Gastroesophageal sphincter (tissue), 3 donors: ENCODE results near the gene SLF1.

Source experiments
- POLR2A ChIP-seq, 2 donors: fragments of 450-650 bp; IDR thresholded peaks; one replicate each; pipeline ENCODE4 v1.6.1; 2017; ENCODE audit warnings: antibody characterized with exemption in 2 of 2, mild to moderate bottlenecking in 2 of 2, moderate library complexity in 1 of 2
- TF ChIP-seq, protein P1 (sequence below), 4 experiments: fragments of 200-600 bp in 2 of 4; fragments of 450-650 bp in 2 of 4; sonication (generic) in 1 of 4; IDR thresholded peaks; one replicate each; pipeline ENCODE4 v1.5.1; 2017 to 2019; ENCODE audit warnings: antibody characterized with exemption in 4 of 4, mild to moderate bottlenecking in 2 of 4, moderate library complexity in 2 of 4

DNA sequence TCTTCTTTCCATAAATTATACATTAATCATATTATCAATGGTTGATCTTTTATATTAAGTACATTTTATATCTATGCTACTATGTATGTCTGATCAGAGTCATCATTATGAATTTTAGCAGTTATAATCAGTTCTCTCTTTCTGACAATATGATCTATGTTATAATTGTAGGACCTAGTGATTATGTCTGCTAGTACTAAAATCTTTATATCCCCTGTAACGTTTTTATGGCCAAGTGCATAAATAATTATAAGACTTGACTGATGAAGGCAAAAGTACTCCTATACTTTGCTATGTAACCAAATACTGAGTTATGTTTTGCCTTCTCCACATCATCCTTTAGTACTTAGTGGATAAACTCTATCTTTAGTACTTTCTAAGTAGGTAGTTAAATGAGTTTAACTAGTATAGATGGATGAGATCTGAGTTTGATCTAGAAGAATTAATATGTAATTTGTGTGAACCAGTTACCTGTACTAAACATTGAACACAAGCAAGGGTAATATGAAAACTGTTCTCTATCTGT is 75.4 kb downstream of the SLF1 start:
- no peak for TF ChIP-seq POLR2A (IDR thresholded peaks at IDR 0.05)
- TF ChIP-seq, protein P1, sequence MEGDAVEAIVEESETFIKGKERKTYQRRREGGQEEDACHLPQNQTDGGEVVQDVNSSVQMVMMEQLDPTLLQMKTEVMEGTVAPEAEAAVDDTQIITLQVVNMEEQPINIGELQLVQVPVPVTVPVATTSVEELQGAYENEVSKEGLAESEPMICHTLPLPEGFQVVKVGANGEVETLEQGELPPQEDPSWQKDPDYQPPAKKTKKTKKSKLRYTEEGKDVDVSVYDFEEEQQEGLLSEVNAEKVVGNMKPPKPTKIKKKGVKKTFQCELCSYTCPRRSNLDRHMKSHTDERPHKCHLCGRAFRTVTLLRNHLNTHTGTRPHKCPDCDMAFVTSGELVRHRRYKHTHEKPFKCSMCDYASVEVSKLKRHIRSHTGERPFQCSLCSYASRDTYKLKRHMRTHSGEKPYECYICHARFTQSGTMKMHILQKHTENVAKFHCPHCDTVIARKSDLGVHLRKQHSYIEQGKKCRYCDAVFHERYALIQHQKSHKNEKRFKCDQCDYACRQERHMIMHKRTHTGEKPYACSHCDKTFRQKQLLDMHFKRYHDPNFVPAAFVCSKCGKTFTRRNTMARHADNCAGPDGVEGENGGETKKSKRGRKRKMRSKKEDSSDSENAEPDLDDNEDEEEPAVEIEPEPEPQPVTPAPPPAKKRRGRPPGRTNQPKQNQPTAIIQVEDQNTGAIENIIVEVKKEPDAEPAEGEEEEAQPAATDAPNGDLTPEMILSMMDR (IDR thresholded peaks at IDR 0.05), result no peak
